Mesenchymal stem cell (in vitro differentiated cells and primary cell): Measurements from ENCODE around the gene SPEG.

Experiments
- DNase-seq: peaks from one replicate; pipeline ENCODE4 v3.0.0-alpha.2; 2013
- H2AFZ ChIP-seq: one replicate; pipeline ENCODE4 v1.6.1; 2013; ENCODE audit warnings: low read depth, mild to moderate bottlenecking, control low read depth, inconsistent platforms, low read length, moderate library complexity
- H2AK5ac ChIP-seq: 2 replicates; pipeline ENCODE4 v1.6.1; 2013; ENCODE audit warnings: low read length, moderate library complexity, mild to moderate bottlenecking, inconsistent platforms; ENCODE audit not compliant: severe bottlenecking
- H2BK120ac ChIP-seq: one replicate; pipeline ENCODE4 v1.6.1; 2013; ENCODE audit warnings: low read depth, mild to moderate bottlenecking, inconsistent platforms, low read length, moderate library complexity
- H2BK12ac ChIP-seq, 2 experiments: one replicate each; pipeline ENCODE4 v1.6.1; 2013; ENCODE audit warnings: inconsistent platforms in 2 of 2, low read length in 2 of 2, mild to moderate bottlenecking in 2 of 2, moderate library complexity in 2 of 2, control low read depth in 1 of 2
- H2BK15ac ChIP-seq: one replicate; pipeline ENCODE4 v1.6.1; 2013; ENCODE audit warnings: mild to moderate bottlenecking, low read depth, inconsistent platforms; ENCODE audit not compliant: poor library complexity, severe bottlenecking
- H2BK5ac ChIP-seq: 2 replicates; pipeline ENCODE4 v1.6.1; 2013; ENCODE audit warnings: low read depth, mild to moderate bottlenecking, low read length, control low read depth, inconsistent platforms; ENCODE audit not compliant: poor library complexity, severe bottlenecking
- H3K14ac ChIP-seq, 2 experiments: one replicate each; pipeline ENCODE4 v1.6.1; 2013; ENCODE audit warnings: inconsistent platforms in 2 of 2, low read length in 2 of 2, control low read depth in 1 of 2, mild to moderate bottlenecking in 1 of 2, moderate library complexity in 1 of 2
- H3K18ac ChIP-seq, 2 experiments: one replicate each; pipeline ENCODE4 v1.6.1; 2013; ENCODE audit warnings: inconsistent platforms in 2 of 2, low read length in 2 of 2, control low read depth in 1 of 2, low read depth in 1 of 2, mild to moderate bottlenecking in 1 of 2
- H3K23ac ChIP-seq, 2 experiments: one replicate each; pipeline ENCODE4 v1.6.1; 2013; ENCODE audit warnings: inconsistent platforms in 2 of 2, low read length in 2 of 2, mild to moderate bottlenecking in 2 of 2, moderate library complexity in 2 of 2, control low read depth in 1 of 2
- H3K27ac ChIP-seq: 2 replicates; pipeline ENCODE4 v1.5.1; 2013; ENCODE audit warnings: mild to moderate bottlenecking, moderate library complexity, low read length, control low read depth, inconsistent platforms; ENCODE audit not compliant: poor library complexity, severe bottlenecking
- H3K27me3 ChIP-seq, 2 experiments: 2 replicates each; pipeline versions ENCODE4 v1.6.1 to v1.7.0; 2013; ENCODE audit warnings: low read length in 2 of 2, mild to moderate bottlenecking in 2 of 2, moderate library complexity in 2 of 2, control low read depth in 1 of 2, inconsistent platforms in 1 of 2; ENCODE audit not compliant: control insufficient read depth in 1 of 2, insufficient read depth in 1 of 2
- H3K36me3 ChIP-seq, 2 experiments: 2 replicates each; pipeline versions ENCODE4 v1.6.1 to v1.7.0; 2013; ENCODE audit warnings: low read length in 2 of 2, control low read depth in 1 of 2, inconsistent platforms in 1 of 2, low read depth in 1 of 2, mild to moderate bottlenecking in 1 of 2; ENCODE audit not compliant: insufficient read depth in 2 of 2, control insufficient read depth in 1 of 2
- H3K4ac ChIP-seq, 2 experiments: one replicate each; pipeline ENCODE4 v1.6.1; 2013; ENCODE audit warnings: inconsistent platforms in 2 of 2, low read length in 2 of 2, mild to moderate bottlenecking in 2 of 2, moderate library complexity in 2 of 2, control low read depth in 1 of 2, low read depth in 1 of 2
- H3K4me1 ChIP-seq: 2 replicates; pipeline ENCODE4 v1.6.1; 2013; ENCODE audit warnings: low read depth, low read length, control low read depth; ENCODE audit not compliant: control insufficient read depth, insufficient read depth
- H3K4me2 ChIP-seq: 2 replicates; pipeline ENCODE4 v1.6.1; 2013; ENCODE audit warnings: low read length, mild to moderate bottlenecking, inconsistent platforms; ENCODE audit not compliant: poor library complexity, severe bottlenecking
- H3K4me3 ChIP-seq, 2 experiments: 2 replicates each; pipeline versions ENCODE4 v1.5.1 to v1.7.0; 2013; ENCODE audit warnings: low read length in 2 of 2, mild to moderate bottlenecking in 2 of 2, control low read depth in 1 of 2, low read depth in 1 of 2; ENCODE audit not compliant: insufficient read depth in 1 of 2
- H3K79me1 ChIP-seq: replicated peaks from 2 replicates; pipeline ENCODE4 v1.6.1; 2013; ENCODE audit warnings: mild to moderate bottlenecking, control low read depth, low read length, inconsistent platforms; ENCODE audit not compliant: poor library complexity, severe bottlenecking
- H3K9ac ChIP-seq: 2 replicates; pipeline ENCODE4 v1.7.0; 2013; ENCODE audit warnings: mild to moderate bottlenecking, low read length, moderate library complexity
- H3K9me3 ChIP-seq: 2 replicates; pipeline ENCODE4 v1.7.0; 2013; ENCODE audit warnings: mild to moderate bottlenecking, low read length; ENCODE audit not compliant: control insufficient read depth
- H4K8ac ChIP-seq: one replicate; pipeline ENCODE4 v1.6.1; 2013; ENCODE audit warnings: inconsistent platforms, mild to moderate bottlenecking, low read length, moderate library complexity
- H4K91ac ChIP-seq: one replicate; pipeline ENCODE4 v1.6.1; 2013; ENCODE audit warnings: mild to moderate bottlenecking, low read length, inconsistent platforms
- WGBS: methylation state at CpG from one replicate; pipeline ENCODE4 v1.1.7; 2013; ENCODE audit warnings: mixed read lengths; 5-methylcytosine and 5-hydroxymethylcytosine counted together

The SPEG gene

GRCh38 chr2:219488844-219489194 lies 54.2 kb downstream of the SPEG start:
- Histone ChIP-seq H3K4me2 (no peak overlapping the region), H3K18ac (no peak overlapping the region), H3K14ac (no peak overlapping the region), H3K9ac (no peak overlapping the region), H2BK12ac (no peak overlapping the region), H3K79me1 (no peaks in the 10 kb centered on the region), H3K9me3 (no peaks in the 10 kb centered on the region), H3K4me1 (peaks cover 26% of the 10 kb centered on the region), H4K91ac (no peak overlapping the region), H3K36me3 (peaks cover 54 to 71% of the 10 kb centered on the region in 2 experiments), H3K4ac (no peak overlapping the region), H3K4me3 (no peak overlapping the region), H2BK5ac (no peak overlapping the region), H2AK5ac (no peak overlapping the region), H3K27ac (no peak overlapping the region), H2AFZ (no peak overlapping the region), H3K27me3 (peaks cover 3 to 25% of the 10 kb centered on the region in 2 experiments), H3K23ac (no peak overlapping the region), H2BK120ac (no peak overlapping the region), H2BK15ac (no peak overlapping the region), H4K8ac (no peak overlapping the region)
- WGBS: 90% methylated on average over 14 of the region's 14 CpGs
- DNase-seq: no peak

DNA sequence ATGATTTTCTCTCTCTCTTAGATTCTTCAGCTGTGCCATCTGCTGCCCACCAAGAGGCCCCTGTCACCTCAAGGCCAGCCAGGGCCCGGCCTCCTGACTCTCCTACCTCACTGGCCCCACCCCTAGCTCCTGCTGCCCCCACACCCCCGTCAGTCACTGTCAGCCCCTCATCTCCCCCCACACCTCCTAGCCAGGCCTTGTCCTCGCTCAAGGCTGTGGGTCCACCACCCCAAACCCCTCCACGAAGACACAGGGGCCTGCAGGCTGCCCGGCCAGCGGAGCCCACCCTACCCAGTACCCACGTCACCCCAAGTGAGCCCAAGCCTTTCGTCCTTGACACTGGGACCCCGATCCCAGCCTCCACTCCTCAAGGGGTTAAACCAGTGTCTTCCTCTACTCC lies 54.7 kb downstream of the SPEG start:
- H3K27me3 ChIP-seq: peaks cover under 1 to 24% of the 10 kb centered on the region in 2 experiments
- H2BK120ac ChIP-seq: no peak overlapping the region
- no peak overlapping the region for H3K4me3 ChIP-seq
- no peak overlapping the region for H3K9ac ChIP-seq
- no peak overlapping the region for H3K4me2 ChIP-seq
- no peak overlapping the region for H3K23ac ChIP-seq
- H3K36me3 ChIP-seq: peaks cover 51 to 71% of the 10 kb centered on the region in 2 experiments
- H2BK5ac ChIP-seq: no peak overlapping the region
- no peak overlapping the region for H2BK12ac ChIP-seq
- H3K14ac ChIP-seq: no peak overlapping the region
- H4K8ac ChIP-seq: no peak overlapping the region
- H2AK5ac ChIP-seq: no peak overlapping the region
- no peak overlapping the region for H3K4ac ChIP-seq
- no peak overlapping the region for H3K18ac ChIP-seq
- no peak overlapping the region for H4K91ac ChIP-seq
- H2BK15ac ChIP-seq: no peak overlapping the region
- H3K79me1 ChIP-seq: no peaks in the 10 kb centered on the region
- DNase-seq: no peak
- no peak overlapping the region for H3K27ac ChIP-seq
- H2AFZ ChIP-seq: no peak overlapping the region
- H3K4me1 ChIP-seq: peaks cover 21% of the 10 kb centered on the region
- 84% methylated on average over 9 of the region's 9 CpGs for WGBS
- H3K9me3 ChIP-seq: no peaks in the 10 kb centered on the region

DNA sequence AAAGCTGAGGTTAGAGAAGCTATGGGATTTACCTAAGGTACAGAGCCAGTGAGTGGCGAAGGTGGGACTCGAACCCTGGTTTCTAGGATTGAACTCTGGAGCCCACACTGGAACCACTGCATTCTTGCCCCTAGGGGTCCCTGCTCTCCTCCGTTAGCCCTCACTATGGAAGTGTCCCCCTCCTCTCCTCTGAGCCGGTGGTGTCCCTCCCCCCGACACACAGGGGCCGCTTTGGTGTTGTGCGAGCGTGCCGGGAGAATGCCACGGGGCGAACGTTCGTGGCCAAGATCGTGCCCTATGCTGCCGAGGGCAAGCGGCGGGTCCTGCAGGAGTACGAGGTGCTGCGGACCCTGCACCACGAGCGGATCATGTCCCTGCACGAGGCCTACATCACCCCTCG lies 55.5 kb downstream of the SPEG start:
- WGBS: 90% methylated on average over 23 of the region's 23 CpGs
- H3K36me3 ChIP-seq: peaks cover 51 to 70% of the 10 kb centered on the region in 2 experiments
- no peak overlapping the region for H2BK12ac ChIP-seq
- H3K23ac ChIP-seq: no peak overlapping the region
- no peak overlapping the region for H3K4ac ChIP-seq
- no peak overlapping the region for H2AK5ac ChIP-seq
- H3K4me3 ChIP-seq: no peak overlapping the region
- no peak overlapping the region for H2BK120ac ChIP-seq
- H2AFZ ChIP-seq: no peak overlapping the region
- no peak overlapping the region for H3K14ac ChIP-seq
- H2BK5ac ChIP-seq: no peak overlapping the region
- no peak overlapping the region for H3K9ac ChIP-seq
- no peak for DNase-seq
- H4K8ac ChIP-seq: no peak overlapping the region
- no peaks in the 10 kb centered on the region for H3K9me3 ChIP-seq
- H3K27ac ChIP-seq: no peak overlapping the region
- no peak overlapping the region for H3K18ac ChIP-seq
- no peaks in the 10 kb centered on the region for H3K79me1 ChIP-seq
- H3K27me3 ChIP-seq: peaks cover 0 to 29% of the 10 kb centered on the region in 2 experiments
- no peak overlapping the region for H3K4me2 ChIP-seq
- H3K4me1 ChIP-seq: peaks cover 13% of the 10 kb centered on the region
- no peak overlapping the region for H4K91ac ChIP-seq
- no peak overlapping the region for H2BK15ac ChIP-seq

- Histone ChIP-seq H3K23ac (no peak overlapping the region), H3K9ac (no peak overlapping the region), H4K91ac (no peak overlapping the region), H3K36me3 (peaks cover 51 to 65% of the 10 kb centered on the region in 2 experiments), H2AK5ac (no peak overlapping the region), H2AFZ (no peak overlapping the region), H2BK15ac (no peak overlapping the region), H2BK120ac (no peak overlapping the region), H3K79me1 (no peaks in the 10 kb centered on the region), H3K27me3 (peaks cover 0 to 29% of the 10 kb centered on the region in 2 experiments), H3K27ac (no peak overlapping the region), H3K9me3 (no peaks in the 10 kb centered on the region), H2BK12ac (no peak overlapping the region), H3K4me1 (peaks cover 12% of the 10 kb centered on the region), H3K18ac (no peak overlapping the region), H3K14ac (no peak overlapping the region), H3K4ac (no peak overlapping the region), H3K4me3 (no peak overlapping the region), H4K8ac (no peak overlapping the region), H3K4me2 (no peak overlapping the region), H2BK5ac (no peak overlapping the region)
- no peak for DNase-seq
- WGBS: 92% methylated on average over 10 of the region's 10 CpGs
Observed at GRCh38 chr2:219490600-219491130, 56.0 kb downstream of the SPEG start.
